ENCODE results near the gene PPP1R9A.

PPP1R9A gene

GRCh38 chr7:95265634-95266033 is 358.2 kb downstream of the PPP1R9A start:
- no peak overlapping the region for H3K27ac ChIP-seq
- TF ChIP-seq ZFX (IDR thresholded peaks at IDR 0.05; ENCODE audit: borderline replicate concordance) (no peak), CTCF (IDR thresholded peaks at IDR 0.05) (no peak)

DNA sequence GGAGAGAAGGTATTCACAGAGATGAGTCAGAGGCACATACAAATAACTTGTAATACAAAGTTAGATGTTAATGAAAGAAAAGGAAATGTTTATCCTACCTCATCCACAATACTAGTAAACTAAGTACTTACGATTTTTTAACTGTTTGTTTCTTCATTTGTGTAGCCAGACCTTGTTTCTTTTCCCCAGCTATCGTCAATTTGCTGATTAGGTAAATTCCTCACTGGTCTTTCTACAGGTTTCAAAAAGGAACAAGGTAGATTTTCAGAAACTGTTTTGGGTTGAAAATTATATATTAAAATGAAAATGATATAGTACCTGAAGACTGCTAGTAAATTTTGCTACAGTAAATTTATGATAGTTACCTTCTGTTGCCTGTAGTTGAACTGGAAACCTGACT is 360.4 kb downstream of the PPP1R9A start:
- TF ChIP-seq CTCF (IDR thresholded peaks at IDR 0.05): no peak
- TF ChIP-seq ZFX (IDR thresholded peaks at IDR 0.05; ENCODE audit: borderline replicate concordance): no peak

DNA sequence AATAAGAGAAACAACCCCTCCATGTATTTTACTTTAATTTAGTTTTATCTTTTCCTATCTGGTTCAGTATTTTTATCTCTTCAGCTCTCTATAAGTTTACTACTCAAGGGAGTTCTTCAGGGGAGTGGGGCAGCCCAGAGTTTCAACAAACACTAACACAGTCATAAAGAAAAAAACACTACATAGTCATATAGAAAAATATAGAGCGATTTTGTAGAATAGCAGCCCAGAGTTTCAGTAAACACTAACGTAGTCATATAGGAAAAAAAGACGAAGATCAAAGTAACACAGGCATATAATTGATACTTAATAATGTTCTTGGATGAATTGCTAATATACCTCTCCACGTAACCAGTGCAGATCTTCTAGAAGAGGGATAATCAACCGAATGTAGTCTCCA is 362.2 kb downstream of the PPP1R9A start:
- TF ChIP-seq CTCF (IDR thresholded peaks at IDR 0.05): no peak
- no peak for TF ChIP-seq ZFX (IDR thresholded peaks at IDR 0.05; ENCODE audit: borderline replicate concordance)
- no peak overlapping the region for H3K27ac ChIP-seq

More for the DNA sequence above, 360.4 kb downstream of the PPP1R9A start:
- no peak overlapping the region for H3K27ac ChIP-seq

DNA sequence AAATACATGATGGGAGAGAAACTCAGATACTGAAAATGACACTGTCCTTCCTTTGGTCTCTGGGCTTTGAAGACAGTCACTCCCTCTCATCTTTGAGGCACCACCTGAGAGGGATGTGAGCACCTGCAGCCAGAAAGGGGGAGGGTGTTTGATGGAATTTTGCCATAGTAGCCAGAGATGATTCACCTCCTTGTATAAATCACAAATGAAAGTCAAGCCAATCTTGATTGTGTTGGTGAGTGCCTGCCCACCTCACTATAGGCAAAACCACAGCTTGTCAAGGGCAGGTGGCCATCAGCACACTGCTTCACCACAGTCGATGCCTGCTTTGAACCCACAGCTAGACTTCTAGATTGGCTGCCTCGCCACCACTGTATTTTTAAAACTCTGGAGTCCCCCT is 368.7 kb downstream of the PPP1R9A start:
- no peak for TF ChIP-seq CTCF (IDR thresholded peaks at IDR 0.05)
- no peak for TF ChIP-seq ZFX (IDR thresholded peaks at IDR 0.05; ENCODE audit: borderline replicate concordance)
- H3K27ac ChIP-seq: no peak overlapping the region

DNA sequence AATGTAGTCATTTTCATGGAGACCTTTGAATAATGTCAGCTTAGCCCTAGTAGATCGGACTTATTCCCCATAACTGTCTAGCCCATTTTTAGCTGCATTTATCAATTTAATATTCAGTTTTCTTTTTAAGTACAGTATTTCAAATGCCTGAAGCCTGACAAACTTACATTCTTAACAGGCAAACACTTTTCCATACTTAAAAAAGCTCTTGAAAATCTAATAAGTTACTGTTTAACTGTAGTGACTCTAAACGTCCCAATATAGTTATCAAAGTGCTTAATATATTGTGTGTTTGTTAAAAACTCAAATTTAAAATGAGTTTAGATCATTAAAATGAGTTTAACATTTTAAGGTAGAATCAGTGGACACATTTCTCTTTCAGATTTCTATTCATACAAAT is 372.0 kb downstream of the PPP1R9A start:
- H3K27ac ChIP-seq: no peak overlapping the region
- TF ChIP-seq ZFX (IDR thresholded peaks at IDR 0.05; ENCODE audit: borderline replicate concordance) (no peak), CTCF (IDR thresholded peaks at IDR 0.05) (no peak)

DNA sequence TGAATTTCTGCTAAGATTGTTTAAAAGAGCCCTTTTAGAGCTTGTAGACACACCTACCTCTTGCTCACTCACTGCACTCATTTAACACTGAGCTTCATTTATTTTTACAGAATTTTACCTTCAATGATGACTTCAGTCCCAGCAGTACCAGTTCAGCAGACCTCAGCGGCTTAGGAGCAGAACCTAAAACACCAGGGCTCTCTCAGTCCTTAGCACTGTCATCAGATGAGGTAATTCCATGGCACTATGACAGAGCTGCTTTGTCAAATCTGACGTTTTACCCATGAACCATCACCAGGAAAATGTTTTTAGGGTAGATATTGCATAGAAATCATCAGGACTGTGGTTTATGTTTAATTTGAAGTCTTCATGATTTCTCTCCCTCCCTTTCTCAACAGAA is 378.7 kb downstream of the PPP1R9A start:
- H3K27ac ChIP-seq: no peak overlapping the region
- TF ChIP-seq CTCF (IDR thresholded peaks at IDR 0.05): no peak

DNA sequence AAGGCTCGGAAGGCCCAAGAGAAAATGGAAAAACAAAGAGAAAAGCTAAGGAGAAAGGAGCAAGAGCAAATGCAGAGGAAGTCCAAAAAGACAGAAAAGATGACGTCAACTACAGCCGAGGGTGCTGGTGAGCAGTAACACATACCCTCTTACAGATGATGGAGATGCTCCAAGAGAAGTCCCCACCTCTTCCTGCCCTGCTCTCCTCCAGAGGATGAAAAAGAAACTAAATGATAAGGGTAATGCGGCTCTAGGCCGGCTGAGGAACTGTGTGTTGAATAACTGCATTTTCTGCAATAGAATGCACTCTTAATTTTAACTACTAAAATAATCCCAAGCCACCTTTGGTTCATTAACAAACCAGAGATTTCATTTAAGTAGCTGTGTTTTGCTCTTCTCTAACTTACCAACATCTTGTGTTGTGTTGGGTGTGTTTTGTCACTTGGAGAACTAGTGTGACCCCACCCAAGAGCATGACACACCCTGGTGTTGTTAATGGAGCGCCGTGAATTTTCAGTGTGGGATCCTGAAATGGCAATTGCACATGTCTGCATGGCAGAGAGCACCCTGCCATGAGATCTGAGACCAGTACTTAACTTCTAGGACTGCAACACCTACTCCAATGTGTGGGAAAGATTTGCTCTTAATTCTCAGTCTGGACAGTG is 382.9 kb downstream of the PPP1R9A start:
- TF ChIP-seq CTCF (IDR thresholded peaks at IDR 0.05) (no peak), ZFX (IDR thresholded peaks at IDR 0.05; ENCODE audit: borderline replicate concordance) (no peak)
- no peak overlapping the region for H3K27ac ChIP-seq
